H9 (cell line): ENCODE results near the gene PPP1R13L. TPM values are rescaled to one million over a fixed set of nuclear protein-coding genes. Genes with fewer than 3 reads are reported as not detected.

Experiments used
- DNase-seq: peaks from one replicate; pipeline ENCODE4 v3.0.0-alpha.2; 2017
- H2AFZ ChIP-seq: one replicate; pipeline ENCODE4 v1.6.1; 2013; ENCODE audit warnings: mild to moderate bottlenecking, low read length, control low read depth, moderate library complexity
- H2AK5ac ChIP-seq: 2 replicates; pipeline ENCODE4 v1.6.1; 2013; ENCODE audit warnings: low read length, control low read depth, mixed read lengths; ENCODE audit not compliant: insufficient read length
- H2BK120ac ChIP-seq: one replicate; pipeline ENCODE4 v1.6.1; 2013; ENCODE audit warnings: low read depth, mild to moderate bottlenecking, low read length, control low read depth, inconsistent platforms; ENCODE audit not compliant: poor library complexity, severe bottlenecking
- H2BK12ac ChIP-seq: 2 replicates; pipeline ENCODE4 v1.6.1; 2013; ENCODE audit warnings: low read length, control low read depth, mixed read lengths, low read depth; ENCODE audit not compliant: insufficient read length
- H2BK15ac ChIP-seq: 2 replicates; pipeline ENCODE4 v1.6.1; 2013; ENCODE audit warnings: low read depth, low read length, control low read depth
- H2BK20ac ChIP-seq: one replicate; pipeline ENCODE4 v1.6.1; 2013; ENCODE audit warnings: low read depth, mild to moderate bottlenecking, low read length, control low read depth, inconsistent platforms; ENCODE audit not compliant: poor library complexity, severe bottlenecking
- H2BK5ac ChIP-seq: 2 replicates; pipeline ENCODE4 v1.6.1; 2013; ENCODE audit warnings: low read length, control low read depth, mixed read lengths; ENCODE audit not compliant: insufficient read length
- H3K14ac ChIP-seq: 2 replicates; pipeline ENCODE4 v1.6.1; 2013; ENCODE audit warnings: low read length, control low read depth; ENCODE audit not compliant: insufficient read depth
- H3K18ac ChIP-seq: 2 replicates; pipeline ENCODE4 v1.6.1; 2013; ENCODE audit warnings: low read depth, mild to moderate bottlenecking, mixed read lengths, low read length, control low read depth; ENCODE audit not compliant: insufficient read length
- H3K23ac ChIP-seq: 2 replicates; pipeline ENCODE4 v1.6.1; 2013; ENCODE audit warnings: low read length, control low read depth, mixed read lengths, low read depth; ENCODE audit not compliant: insufficient read length
- H3K23me2 ChIP-seq: 2 replicates; pipeline ENCODE4 v1.6.1; 2013; ENCODE audit warnings: low read depth, mild to moderate bottlenecking, mixed read lengths, low read length, control low read depth; ENCODE audit not compliant: insufficient read length, poor library complexity, severe bottlenecking
- H3K27ac ChIP-seq: 2 replicates; pipeline ENCODE4 v1.5.1; 2013; ENCODE audit warnings: low read length, control low read depth, mixed read lengths, low read depth; ENCODE audit not compliant: insufficient read length
- H3K27me3 ChIP-seq: 2 replicates; pipeline ENCODE4 v1.6.1; 2013; ENCODE audit warnings: low read length, control low read depth, inconsistent platforms; ENCODE audit not compliant: insufficient read depth
- H3K4ac ChIP-seq: 2 replicates; pipeline ENCODE4 v1.6.1; 2013; ENCODE audit warnings: low read depth, mild to moderate bottlenecking, control low read depth, inconsistent platforms, low read length, moderate library complexity
- H3K4me1 ChIP-seq: 2 replicates; pipeline ENCODE4 v1.6.1; 2013; ENCODE audit warnings: low read length, control low read depth, inconsistent platforms; ENCODE audit not compliant: insufficient read depth
- H3K4me2 ChIP-seq: 2 replicates; pipeline ENCODE4 v1.6.1; 2013; ENCODE audit warnings: low read length, control low read depth, mixed read lengths; ENCODE audit not compliant: insufficient read length, insufficient read depth
- H3K56ac ChIP-seq: 2 replicates; pipeline ENCODE4 v1.6.1; 2013; ENCODE audit warnings: low read depth, mild to moderate bottlenecking, mixed read lengths, low read length, control low read depth; ENCODE audit not compliant: insufficient read length
- H3K79me1 ChIP-seq: 2 replicates; pipeline ENCODE4 v1.6.1; 2013; ENCODE audit warnings: low read depth, mild to moderate bottlenecking, moderate library complexity, low read length, control low read depth, inconsistent platforms; ENCODE audit not compliant: insufficient read depth, poor library complexity, severe bottlenecking
- H3K79me2 ChIP-seq: 2 replicates; pipeline ENCODE4 v1.6.1; 2013; ENCODE audit warnings: low read length, control low read depth, inconsistent platforms; ENCODE audit not compliant: insufficient read depth
- H3K9ac ChIP-seq: 2 replicates; pipeline ENCODE4 v1.6.1; 2013; ENCODE audit warnings: low read length, control low read depth, mixed read lengths; ENCODE audit not compliant: insufficient read length; ENCODE audit errors: extremely low read depth
- H3K9me3 ChIP-seq: one replicate; pipeline ENCODE4 v1.6.1; 2013; ENCODE audit warnings: low read depth, low read length, inconsistent platforms; ENCODE audit not compliant: control insufficient read depth
- H3T11ph ChIP-seq: one replicate; pipeline ENCODE4 v1.6.1; 2013; ENCODE audit warnings: mild to moderate bottlenecking, low read length, control low read depth, inconsistent platforms
- H4K20me1 ChIP-seq: one replicate; pipeline ENCODE4 v1.6.1; 2013; ENCODE audit not compliant: control insufficient read depth, insufficient read length, insufficient read depth
- H4K5ac ChIP-seq: 2 replicates; pipeline ENCODE4 v1.6.1; 2013; ENCODE audit warnings: low read depth, mild to moderate bottlenecking, mixed read lengths, low read length, control low read depth; ENCODE audit not compliant: insufficient read length
- H4K8ac ChIP-seq: replicated peaks from 2 replicates; pipeline ENCODE4 v1.6.1; 2013; ENCODE audit warnings: low read length, control low read depth, mixed read lengths, low read depth; ENCODE audit not compliant: insufficient read length
- H4K91ac ChIP-seq: 2 replicates; pipeline ENCODE4 v1.6.1; 2013; ENCODE audit warnings: low read depth, mild to moderate bottlenecking, moderate library complexity, mixed read lengths, low read length, control low read depth; ENCODE audit not compliant: insufficient read length
- H3K27ac Mint-ChIP-seq, 3 experiments: 2 replicates in 2 of 3; 3 replicates in 1 of 3; pipeline ENCODE4 v1.8.0; 2020 to 2021; ENCODE audit warnings: mixed read lengths in 3 of 3, mild to moderate bottlenecking in 1 of 3, moderate library complexity in 1 of 3
- H3K27me3 Mint-ChIP-seq: 2 replicates; pipeline ENCODE4 v1.8.0; 2021; ENCODE audit warnings: low read depth, mild to moderate bottlenecking, moderate library complexity, mixed read lengths
- H3K36me3 Mint-ChIP-seq, 3 experiments: 2 replicates in 2 of 3; 3 replicates in 1 of 3; pipeline ENCODE4 v1.8.0; 2020 to 2021; ENCODE audit warnings: low read depth in 3 of 3, mixed read lengths in 3 of 3; ENCODE audit not compliant: insufficient read depth in 1 of 3
- H3K4me1 Mint-ChIP-seq, 2 experiments: 2 replicates each; pipeline ENCODE4 v1.8.0; 2020; ENCODE audit warnings: mixed read lengths in 2 of 2
- H3K4me3 Mint-ChIP-seq, 2 experiments: 2 replicates in 1 of 2; 3 replicates in 1 of 2; pipeline ENCODE4 v1.8.0; 2020 to 2021; ENCODE audit warnings: mild to moderate bottlenecking in 2 of 2, mixed read lengths in 2 of 2, moderate library complexity in 1 of 2
- H3K9me3 Mint-ChIP-seq, 2 experiments: 2 replicates in 1 of 2; 3 replicates in 1 of 2; pipeline ENCODE4 v1.8.0; 2020; ENCODE audit warnings: mild to moderate bottlenecking in 2 of 2, mixed read lengths in 2 of 2, moderate library complexity in 1 of 2
- whole genome bisulfite sequencing: extraction: QIAGEN DNeasy Blood & Tissue Kit; methylation state at CpG from one replicate; pipeline ENCODE4 v1.1.7; 2013; ENCODE audit warnings: missing lambda C conversion rate, low lambda C conversion rate, mixed read lengths; ENCODE audit not compliant: insufficient read length; ENCODE audit errors: extremely low coverage; 5-methylcytosine and 5-hydroxymethylcytosine counted together
- total RNA-seq: library from RNA; stranded (reverse); gene quantifications from 2 replicates; pipeline ENCODE4 v1.2.1, GENCODE V29; 2021
- TF ChIP-seq, protein P1 (sequence below): fragments of 200-600 bp; sonication (generic); conservative IDR thresholded peaks from 3 replicates; pipeline ENCODE4 v1.8.0; 2021; ENCODE audit warnings: antibody characterized with exemption, mild to moderate bottlenecking

The PPP1R13L gene
- total RNA-seq, 1 experiment from 2014 or later, result 42.6 TPM

DNA sequence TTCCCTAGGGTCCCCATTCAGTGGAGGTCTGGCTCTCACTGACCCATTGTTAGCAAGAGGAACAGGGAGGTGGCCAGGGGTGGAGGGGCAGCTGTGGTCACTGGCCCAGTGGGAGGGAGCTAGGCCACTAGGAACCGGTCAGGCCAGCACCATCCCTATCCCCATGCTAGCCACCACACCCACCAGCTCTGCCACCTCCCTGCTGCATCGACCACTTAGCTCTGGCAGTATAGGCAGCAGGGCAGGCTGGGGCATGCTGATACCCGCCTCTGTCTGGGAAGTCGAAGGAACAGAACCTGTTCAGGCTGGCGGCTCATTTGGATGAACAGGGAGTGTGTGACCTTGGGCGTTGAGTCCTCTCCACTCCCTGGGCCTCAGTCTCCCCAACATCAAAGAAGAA lies 4.7 kb downstream of the PPP1R13L start:
- no peak overlapping the region for H3K4me3 Mint-ChIP-seq
- no peak overlapping the region for H3K4ac ChIP-seq
- H3K18ac ChIP-seq, result no peak overlapping the region
- no peak overlapping the region for H2AK5ac ChIP-seq
- DNase-seq, result peak; percentile 33
- no peak overlapping the region for H2BK15ac ChIP-seq
- H3K14ac ChIP-seq, result no peak overlapping the region
- H2AFZ ChIP-seq, result no peak overlapping the region
- no peak overlapping the region for H3K9ac ChIP-seq
- H3K79me1 ChIP-seq, result no peaks in the 10 kb centered on the region
- no peak overlapping the region for H4K8ac ChIP-seq
- H3K36me3 Mint-ChIP-seq, result peaks cover 0 to 5% (median 0%) of the 10 kb centered on the region in 3 experiments; a peak in 3 of 7 replicates
- H3K27ac Mint-ChIP-seq, result no peak overlapping the region
- no peaks in the 10 kb centered on the region for H3K79me2 ChIP-seq
- H4K91ac ChIP-seq, result no peak overlapping the region
- H3K23me2 ChIP-seq, result peaks cover 12% of the 10 kb centered on the region
- peaks cover 7% of the 10 kb centered on the region; the same call in 1 of the 2 replicates for H3K4me1 ChIP-seq
- H2BK20ac ChIP-seq, result no peak overlapping the region
- H3K4me1 Mint-ChIP-seq, result peaks cover 26 to 39% of the 10 kb centered on the region in 2 experiments
- no peak overlapping the region for H3K4me2 ChIP-seq
- TF ChIP-seq, protein P1, sequence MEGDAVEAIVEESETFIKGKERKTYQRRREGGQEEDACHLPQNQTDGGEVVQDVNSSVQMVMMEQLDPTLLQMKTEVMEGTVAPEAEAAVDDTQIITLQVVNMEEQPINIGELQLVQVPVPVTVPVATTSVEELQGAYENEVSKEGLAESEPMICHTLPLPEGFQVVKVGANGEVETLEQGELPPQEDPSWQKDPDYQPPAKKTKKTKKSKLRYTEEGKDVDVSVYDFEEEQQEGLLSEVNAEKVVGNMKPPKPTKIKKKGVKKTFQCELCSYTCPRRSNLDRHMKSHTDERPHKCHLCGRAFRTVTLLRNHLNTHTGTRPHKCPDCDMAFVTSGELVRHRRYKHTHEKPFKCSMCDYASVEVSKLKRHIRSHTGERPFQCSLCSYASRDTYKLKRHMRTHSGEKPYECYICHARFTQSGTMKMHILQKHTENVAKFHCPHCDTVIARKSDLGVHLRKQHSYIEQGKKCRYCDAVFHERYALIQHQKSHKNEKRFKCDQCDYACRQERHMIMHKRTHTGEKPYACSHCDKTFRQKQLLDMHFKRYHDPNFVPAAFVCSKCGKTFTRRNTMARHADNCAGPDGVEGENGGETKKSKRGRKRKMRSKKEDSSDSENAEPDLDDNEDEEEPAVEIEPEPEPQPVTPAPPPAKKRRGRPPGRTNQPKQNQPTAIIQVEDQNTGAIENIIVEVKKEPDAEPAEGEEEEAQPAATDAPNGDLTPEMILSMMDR, result no peak
- H4K5ac ChIP-seq, result no peak overlapping the region
- H4K20me1 ChIP-seq, result no peaks in the 10 kb centered on the region
- no peaks in the 10 kb centered on the region; the same call in 1 of the 2 replicates for H3K27me3 ChIP-seq
- H3K9me3 ChIP-seq, result no peaks in the 10 kb centered on the region
- H2BK120ac ChIP-seq, result no peak overlapping the region
- peaks cover 7% of the 10 kb centered on the region for H3K27me3 Mint-ChIP-seq
- no peaks in the 10 kb centered on the region for H3K9me3 Mint-ChIP-seq
- no peak overlapping the region for H3K27ac ChIP-seq
- no CpG with 5 or more reads among the region's 6 CpGs for WGBS
- no peak overlapping the region for H3K56ac ChIP-seq
- no peak overlapping the region for H3K23ac ChIP-seq
- H2BK12ac ChIP-seq, result no peak overlapping the region
- no peak overlapping the region for H2BK5ac ChIP-seq
- H3T11ph ChIP-seq, result no peak overlapping the region
